Measurements from ENCODE around the gene MYOZ2.

MYOZ2 gene

GRCh38 chr4:119212964-119213606 lies 77.5 kb downstream of the MYOZ2 start (continued):
- TF ChIP-seq ZNF280D (tag by site-specific recombination; IDR thresholded peaks at IDR 0.05) (no peak), ZNF521 (tag by site-specific recombination; IDR thresholded peaks at IDR 0.05) (no peak), ZNF600 (tag by site-specific recombination; IDR thresholded peaks at IDR 0.05) (peak; percentile 76), KLF7 (tag by site-specific recombination; IDR thresholded peaks at IDR 0.05; ENCODE audit: borderline replicate concordance) (no peak), ZNF404 (tag by site-specific recombination; IDR thresholded peaks at IDR 0.05) (no peak), SCRT2 (tag by site-specific recombination; IDR thresholded peaks at IDR 0.05) (no peak), OSR2 (tag by site-specific recombination; IDR thresholded peaks at IDR 0.05) (peak; percentile 37), REST (tag by site-specific recombination; IDR thresholded peaks at IDR 0.05) (peak; percentile 22; the same call in 1 of the 2 replicates), ZNF747 (tag by site-specific recombination; IDR thresholded peaks at IDR 0.05) (no peak), TSHZ1 (tag by site-specific recombination; IDR thresholded peaks at IDR 0.05; ENCODE audit: borderline replicate concordance) (no peak), WT1 (tag by site-specific recombination; IDR thresholded peaks at IDR 0.05) (peak; percentile 31; the same call in 1 of the 2 replicates), ZNF292 (tag by site-specific recombination; IDR thresholded peaks at IDR 0.05; ENCODE audit: borderline replicate concordance, low read depth) (no peak), ZNF558 (tag by site-specific recombination; IDR thresholded peaks at IDR 0.05) (no peak), ZNF26 (tag by site-specific recombination; IDR thresholded peaks at IDR 0.05) (no peak), PATZ1 (tag by site-specific recombination; IDR thresholded peaks at IDR 0.05) (peak; percentile 55; the same call in 1 of the 2 replicates), IKZF3 (tag by site-specific recombination; IDR thresholded peaks at IDR 0.05) (no peak), GLIS1 (tag by site-specific recombination; IDR thresholded peaks at IDR 0.05) (peak; percentile 46), ZNF324 (tag by site-specific recombination; IDR thresholded peaks at IDR 0.05) (no peak), BCL6B (tag by site-specific recombination; IDR thresholded peaks at IDR 0.05) (no peak), ZNF133 (tag by site-specific recombination; IDR thresholded peaks at IDR 0.05) (no peak), ZNF560 (tag by site-specific recombination; IDR thresholded peaks at IDR 0.05; ENCODE audit: borderline replicate concordance) (no peak), ZNF114 (tag by site-specific recombination; IDR thresholded peaks at IDR 0.05) (no peak), KLF9 (tag by site-specific recombination; IDR thresholded peaks at IDR 0.05; ENCODE audit: low read depth) (no peak; the same call in 1 of the 2 replicates), ZSCAN30 (tag by site-specific recombination; IDR thresholded peaks at IDR 0.05) (peak; percentile 7; the same call in 1 of the 2 replicates), ZNF670 (tag by site-specific recombination; IDR thresholded peaks at IDR 0.05; ENCODE audit: low read depth) (no peak)
